Measurements from ENCODE around the gene SIGLEC1.

The SIGLEC1 gene

GRCh38 chr20:3711484-3711941 lies 887 bp downstream of the SIGLEC1 start:
- CTCF ChIA-PET: interaction anchor here (0.7 to 5.5 kb wide), 38 partner anchors 8 to 494 kb away, joined by 3 to 69 read pairs (median 4); partner anchors contain the start of gene ADISSP
- POLR2A ChIA-PET: no interaction called here
- TF ChIP-seq, protein P1, sequence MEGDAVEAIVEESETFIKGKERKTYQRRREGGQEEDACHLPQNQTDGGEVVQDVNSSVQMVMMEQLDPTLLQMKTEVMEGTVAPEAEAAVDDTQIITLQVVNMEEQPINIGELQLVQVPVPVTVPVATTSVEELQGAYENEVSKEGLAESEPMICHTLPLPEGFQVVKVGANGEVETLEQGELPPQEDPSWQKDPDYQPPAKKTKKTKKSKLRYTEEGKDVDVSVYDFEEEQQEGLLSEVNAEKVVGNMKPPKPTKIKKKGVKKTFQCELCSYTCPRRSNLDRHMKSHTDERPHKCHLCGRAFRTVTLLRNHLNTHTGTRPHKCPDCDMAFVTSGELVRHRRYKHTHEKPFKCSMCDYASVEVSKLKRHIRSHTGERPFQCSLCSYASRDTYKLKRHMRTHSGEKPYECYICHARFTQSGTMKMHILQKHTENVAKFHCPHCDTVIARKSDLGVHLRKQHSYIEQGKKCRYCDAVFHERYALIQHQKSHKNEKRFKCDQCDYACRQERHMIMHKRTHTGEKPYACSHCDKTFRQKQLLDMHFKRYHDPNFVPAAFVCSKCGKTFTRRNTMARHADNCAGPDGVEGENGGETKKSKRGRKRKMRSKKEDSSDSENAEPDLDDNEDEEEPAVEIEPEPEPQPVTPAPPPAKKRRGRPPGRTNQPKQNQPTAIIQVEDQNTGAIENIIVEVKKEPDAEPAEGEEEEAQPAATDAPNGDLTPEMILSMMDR (IDR thresholded peaks at IDR 0.05; ENCODE audit: control extremely low read depth, extremely low read depth, low read depth, missing control alignments): no peak
- no peak for DNase-seq (ENCODE audit: extremely low spot score)

DNA sequence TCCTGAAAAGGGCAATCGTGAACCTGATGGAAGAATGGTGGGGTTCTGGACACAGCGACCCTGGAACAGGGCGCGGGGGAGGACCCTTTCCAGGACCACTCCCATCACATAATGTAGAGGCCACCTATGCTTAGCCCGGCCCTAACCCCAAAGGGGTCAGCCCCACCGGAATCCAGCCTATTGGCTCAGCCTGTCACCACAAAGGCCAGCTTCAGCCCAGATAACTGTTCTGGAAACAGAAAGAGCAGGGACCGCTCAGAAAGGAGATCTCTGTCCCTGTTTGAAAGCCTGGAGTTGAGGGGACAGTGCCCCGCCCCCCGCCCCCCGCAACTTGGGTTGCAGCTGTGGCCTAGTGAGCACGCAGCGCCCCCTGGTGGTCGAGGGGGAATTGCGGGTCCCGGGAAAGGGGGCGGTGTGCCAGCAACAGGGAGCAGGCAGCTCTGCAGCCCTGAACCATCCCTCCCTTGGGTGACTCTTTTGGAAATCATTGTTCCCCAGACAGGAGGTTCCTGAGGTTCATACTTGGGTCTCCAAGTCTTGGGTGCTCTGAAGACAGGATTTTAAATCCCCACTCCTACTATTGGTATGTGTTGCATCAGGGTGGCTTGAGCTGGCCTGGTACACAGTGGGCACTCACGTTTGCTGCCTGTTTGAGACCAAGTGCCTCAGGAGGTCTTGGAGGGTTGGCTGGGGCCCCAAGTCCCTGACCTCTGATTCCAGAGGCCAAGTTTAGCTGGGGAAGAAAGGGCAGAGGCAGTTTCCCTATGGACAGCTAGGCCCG lies 1.5 kb downstream of the SIGLEC1 start:
- ChIA-PET POLR2A (no interaction called here), CTCF (interaction anchor here (0.6 to 5.5 kb wide), 43 partner anchors 9 to 500 kb away, joined by 3 to 69 read pairs (median 4); partner anchors contain the start of gene ADISSP)
- DNase-seq (ENCODE audit: extremely low spot score): peak; percentile 89
- TF ChIP-seq, protein P1 (IDR thresholded peaks at IDR 0.05; ENCODE audit: control extremely low read depth, extremely low read depth, low read depth, missing control alignments): peak; percentile 96

GRCh38 chr20:3710011-3710466 lies 2.4 kb downstream of the SIGLEC1 start:
- no peak for DNase-seq (ENCODE audit: extremely low spot score)
- TF ChIP-seq, protein P1 (IDR thresholded peaks at IDR 0.05; ENCODE audit: control extremely low read depth, extremely low read depth, low read depth, missing control alignments): no peak
- ChIA-PET CTCF (interaction anchor here (0.6 to 5.5 kb wide), 28 partner anchors 10 to 501 kb away, joined by 3 to 69 read pairs (median 5); partner anchors contain the start of gene ADISSP), POLR2A (no interaction called here)

DNA sequence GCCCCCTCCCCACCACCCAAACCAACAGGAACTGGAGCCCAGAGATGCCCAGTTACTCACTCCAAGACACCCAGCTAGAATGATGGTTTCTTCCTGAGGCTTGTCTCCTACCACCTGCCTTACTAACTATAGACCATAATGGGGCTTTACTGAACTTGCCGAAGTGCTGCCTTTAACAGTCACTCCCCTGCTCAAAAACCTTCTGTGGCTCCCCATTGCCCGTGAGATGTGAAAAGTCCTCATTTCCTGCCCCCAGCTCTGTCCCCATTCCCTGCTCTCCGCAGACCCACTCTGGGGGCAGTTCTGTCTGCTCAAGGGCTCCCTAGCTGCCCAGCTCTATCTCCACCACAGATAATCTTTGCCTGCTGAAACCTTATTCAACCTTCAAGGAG lies 4.9 kb downstream of the SIGLEC1 start:
- POLR2A ChIA-PET: interaction anchor here (0.6 kb wide), 2 partner anchors 54 to 945 kb away, joined by 3 to 9 read pairs; no protein-coding TSS in a partner anchor
- CTCF ChIA-PET: interaction anchor here (0.9 to 5.5 kb wide), 5 partner anchors 9 to 145 kb away, joined by 3 to 69 read pairs (median 9); no protein-coding TSS in a partner anchor
- TF ChIP-seq, protein P1 (IDR thresholded peaks at IDR 0.05; ENCODE audit: control extremely low read depth, extremely low read depth, low read depth, missing control alignments): no peak
- no peak for DNase-seq (ENCODE audit: extremely low spot score)

- ChIA-PET CTCF (interaction anchor here (1.5 to 5.5 kb wide), 4 partner anchors 9 to 144 kb away, joined by 3 to 69 read pairs (median 9); no protein-coding TSS in a partner anchor), POLR2A (interaction anchor here (0.6 kb wide), 2 partner anchors 54 to 147 kb away, joined by 4 to 9 read pairs; no protein-coding TSS in a partner anchor)
- TF ChIP-seq, protein P1 (IDR thresholded peaks at IDR 0.05; ENCODE audit: control extremely low read depth, extremely low read depth, low read depth, missing control alignments): no peak
- no peak for DNase-seq (ENCODE audit: extremely low spot score)
Observed at GRCh38 chr20:3706774-3707507, 5.5 kb downstream of the SIGLEC1 start.
